GM18505 (cell line): Measurements from ENCODE around the gene TPO.
A peak's percentile ranks its signal among the peaks of the same experiment; 100 is the strongest.

ENCODE experiments used
- ATAC-seq: cut with Tn5 transposase; IDR thresholded peaks from one replicate; pipeline ENCODE4 v1.9.1; 2021; ENCODE audit not compliant: unreplicated experiment
- POLR2A ChIP-seq: IDR thresholded peaks from 4 replicates; pipeline ENCODE4 v1.6.1; 2011; ENCODE audit warnings: borderline replicate concordance; ENCODE audit not compliant: insufficient read depth, insufficient read length; ENCODE audit errors: extremely low read depth

TPO gene

GRCh38 chr2:1538663-1539062 lies 125.4 kb downstream of the TPO start:
- no peak for TF ChIP-seq POLR2A
- ATAC-seq, result no peak

DNA sequence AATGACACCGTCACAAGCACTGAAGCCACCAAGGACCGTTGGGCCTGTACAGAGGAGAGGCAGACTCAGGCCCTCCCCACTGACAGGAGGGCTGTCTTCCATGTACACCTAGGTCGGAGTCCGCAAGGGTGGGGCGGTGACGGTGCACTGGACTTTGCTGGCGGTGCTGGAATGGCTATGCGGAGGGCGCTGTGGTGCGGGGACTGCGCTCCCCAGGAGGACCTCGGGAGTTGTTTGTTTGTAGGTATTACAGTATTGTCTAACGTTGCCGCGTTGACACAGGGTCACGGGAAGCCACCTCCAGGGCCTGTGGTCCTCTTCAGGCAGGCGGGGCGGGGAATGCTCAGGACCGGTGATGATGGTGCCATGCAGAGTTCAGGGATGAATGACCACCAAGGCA lies 126.2 kb downstream of the TPO start:
- TF ChIP-seq POLR2A, result no peak
- no peak for ATAC-seq

DNA sequence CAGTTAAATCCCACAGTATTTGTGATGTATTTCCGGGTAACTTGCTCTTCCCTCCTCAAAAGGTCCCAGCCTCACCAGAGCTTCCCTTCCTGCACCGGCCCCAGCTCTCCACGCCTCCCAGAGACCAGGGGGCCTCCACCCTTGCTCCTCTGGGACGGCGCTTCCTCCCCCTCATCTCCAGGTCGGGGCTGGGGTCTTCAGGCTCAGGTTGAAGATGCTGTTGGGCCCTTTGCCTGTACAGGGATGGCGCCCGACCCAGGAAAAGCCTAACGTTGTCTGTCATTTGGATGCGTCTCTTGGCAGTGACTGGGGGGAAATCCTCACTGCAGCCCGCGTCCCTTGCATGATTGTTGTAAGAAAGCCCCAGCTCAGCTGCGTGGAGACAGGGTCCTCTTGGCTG lies 126.7 kb downstream of the TPO start:
- ATAC-seq, result no peak
- no peak for TF ChIP-seq POLR2A

- TF ChIP-seq POLR2A, result no peak
- no peak for ATAC-seq
Observed at GRCh38 chr2:1540481-1540880, 127.2 kb downstream of the TPO start.

DNA sequence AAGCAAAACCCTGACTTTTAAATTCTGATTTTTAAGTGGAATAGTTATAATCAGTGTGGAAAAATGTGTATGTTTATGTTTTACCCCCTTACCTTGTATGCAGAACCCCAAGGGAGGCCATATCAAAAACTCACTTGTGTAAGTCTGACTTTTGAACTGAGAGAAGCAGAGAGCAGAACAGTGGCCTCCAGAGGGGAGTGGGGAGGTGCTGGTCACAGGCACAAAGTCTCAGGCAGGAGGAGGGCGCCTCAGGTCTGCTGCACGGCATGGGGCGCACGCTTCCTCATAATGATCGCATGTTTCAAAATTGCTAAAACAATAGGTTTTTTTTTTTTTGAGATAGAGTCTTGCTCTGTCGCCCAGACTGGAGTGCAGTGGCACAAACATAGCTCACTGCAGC lies 127.8 kb downstream of the TPO start:
- no peak for ATAC-seq

DNA sequence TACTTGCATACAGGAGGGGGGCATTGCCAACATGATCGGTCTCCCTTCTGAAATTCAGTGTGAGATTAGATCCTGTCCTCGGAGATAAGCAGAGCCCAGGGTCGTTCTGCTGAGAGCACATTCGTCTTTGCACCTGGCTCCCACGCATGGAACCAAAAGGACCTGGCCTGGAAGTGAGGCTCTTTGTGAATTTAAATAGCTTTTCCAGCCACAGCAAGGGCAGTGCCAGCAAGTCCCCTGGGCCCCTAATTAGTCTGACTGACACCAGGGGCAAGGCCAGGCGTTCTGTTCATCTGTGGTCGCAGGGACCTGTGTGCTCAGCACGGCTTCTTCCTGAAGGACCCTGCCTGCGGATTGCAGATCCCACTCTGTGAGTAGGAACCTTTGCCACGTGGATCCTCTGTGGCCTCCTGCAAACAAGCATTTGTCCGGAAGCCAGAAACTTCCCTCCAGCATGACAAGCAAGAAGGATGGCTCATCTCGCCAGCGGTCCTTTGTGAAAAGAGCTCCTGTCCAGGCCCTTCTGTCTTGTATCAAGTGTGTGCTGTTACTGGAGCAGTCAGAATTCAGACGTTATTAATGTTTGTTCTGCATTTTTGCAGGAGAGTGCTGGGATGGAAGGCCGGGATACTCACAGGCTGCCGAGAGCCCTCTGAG lies 128.7 kb downstream of the TPO start:
- ATAC-seq, result no peak
- no peak for TF ChIP-seq POLR2A

More for the DNA sequence above, 127.8 kb downstream of the TPO start:
- TF ChIP-seq POLR2A, result no peak

GRCh38 chr2:1542971-1543370 lies 129.7 kb downstream of the TPO start:
- ATAC-seq, result no peak
- TF ChIP-seq POLR2A, result no peak

DNA sequence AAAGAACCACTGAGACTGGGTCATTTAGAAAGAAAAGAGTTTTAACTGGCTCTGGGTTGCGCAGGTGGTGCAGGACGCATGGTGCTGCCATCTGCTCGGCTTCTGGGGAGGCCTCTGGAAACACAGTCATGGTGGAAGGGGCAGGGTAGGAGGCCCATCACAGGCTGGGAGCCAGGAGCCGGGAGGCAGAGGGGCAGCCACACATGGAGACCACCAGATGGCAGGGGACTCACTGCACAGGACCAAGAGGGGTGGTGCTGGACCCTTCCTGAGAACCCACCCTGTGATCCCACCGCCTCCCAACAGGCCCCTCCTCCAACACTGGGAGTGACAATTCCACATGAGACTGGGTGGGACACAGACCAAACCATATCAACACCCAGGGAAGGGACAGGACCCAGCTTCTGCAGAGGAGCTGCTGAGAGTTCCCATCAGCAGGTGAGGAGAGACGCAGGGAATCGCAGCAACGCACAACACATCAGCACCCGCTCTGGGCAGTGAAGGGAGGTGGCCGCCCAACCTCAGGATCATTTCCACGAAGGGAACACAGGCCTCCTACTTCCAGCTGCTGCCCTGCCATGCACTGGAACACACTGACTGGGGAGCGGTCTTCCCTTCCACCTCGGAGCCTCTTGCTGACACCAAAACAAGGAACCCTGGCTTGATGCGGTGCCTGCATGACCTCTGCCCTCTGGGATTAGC lies 130.7 kb downstream of the TPO start:
- no peak for ATAC-seq
- TF ChIP-seq POLR2A, result no peak

DNA sequence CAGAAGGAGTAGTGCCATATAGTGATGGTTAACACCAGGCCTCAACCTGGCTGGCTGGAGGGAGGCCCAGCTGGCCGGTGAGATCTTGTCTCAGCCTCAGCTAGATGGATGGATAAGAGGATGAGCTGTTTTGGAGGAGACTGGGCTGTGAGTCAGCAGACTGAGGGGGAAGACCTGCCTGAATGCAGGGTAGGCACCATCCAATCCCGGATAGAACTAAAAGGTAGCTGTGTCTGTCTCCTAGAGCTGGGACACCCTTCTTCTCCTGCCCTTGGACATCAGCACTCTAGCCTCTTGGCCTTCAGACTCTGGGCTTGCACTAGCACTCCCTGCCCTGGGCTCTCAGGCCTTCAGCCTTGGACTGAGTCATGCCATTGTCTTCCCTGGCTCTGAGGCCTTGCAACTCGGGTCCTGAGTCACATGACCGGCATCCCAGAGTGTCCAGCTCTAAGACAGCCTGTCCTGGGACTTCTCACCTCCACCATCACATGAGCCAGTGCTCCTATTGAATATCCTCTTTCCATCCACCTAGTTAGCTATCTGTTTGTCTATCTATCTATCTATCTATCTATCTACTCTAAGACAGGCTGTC lies 131.3 kb downstream of the TPO start:
- no peak for ATAC-seq
- TF ChIP-seq POLR2A, result no peak

DNA sequence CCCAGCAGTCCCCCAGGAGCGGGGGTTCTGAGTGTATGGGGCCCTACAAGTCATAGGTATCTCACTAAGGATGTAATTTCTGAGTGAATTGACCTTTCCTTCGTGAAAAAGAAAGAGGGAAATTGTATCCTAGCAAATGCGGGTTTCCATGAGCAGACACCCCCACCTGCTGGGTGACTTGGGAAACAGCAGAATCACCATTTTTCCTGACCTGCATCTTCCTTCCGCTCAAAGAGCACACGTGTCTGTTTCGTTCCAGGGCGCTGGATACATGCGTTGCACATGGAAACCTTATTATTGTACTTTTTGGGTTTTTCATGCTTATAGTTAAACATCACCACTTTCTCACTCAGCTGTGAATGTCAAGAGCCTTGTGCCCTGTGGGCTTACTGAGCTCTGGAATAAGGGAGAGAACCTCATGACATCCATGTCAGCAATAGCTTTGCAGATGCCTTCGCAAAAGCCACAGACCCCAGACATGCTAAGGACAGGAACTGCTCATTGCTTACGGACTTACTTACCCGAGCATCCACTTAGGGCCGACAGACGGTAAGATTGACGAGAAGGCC lies 132.8 kb downstream of the TPO start:
- ATAC-seq, result no peak
- TF ChIP-seq POLR2A, result no peak

- ATAC-seq, result no peak
- no peak for TF ChIP-seq POLR2A
Observed at GRCh38 chr2:1546901-1547300, 133.6 kb downstream of the TPO start.

- no peak for ATAC-seq
- no peak for TF ChIP-seq POLR2A
Observed at GRCh38 chr2:1548910-1549673, 135.8 kb downstream of the TPO start.

DNA sequence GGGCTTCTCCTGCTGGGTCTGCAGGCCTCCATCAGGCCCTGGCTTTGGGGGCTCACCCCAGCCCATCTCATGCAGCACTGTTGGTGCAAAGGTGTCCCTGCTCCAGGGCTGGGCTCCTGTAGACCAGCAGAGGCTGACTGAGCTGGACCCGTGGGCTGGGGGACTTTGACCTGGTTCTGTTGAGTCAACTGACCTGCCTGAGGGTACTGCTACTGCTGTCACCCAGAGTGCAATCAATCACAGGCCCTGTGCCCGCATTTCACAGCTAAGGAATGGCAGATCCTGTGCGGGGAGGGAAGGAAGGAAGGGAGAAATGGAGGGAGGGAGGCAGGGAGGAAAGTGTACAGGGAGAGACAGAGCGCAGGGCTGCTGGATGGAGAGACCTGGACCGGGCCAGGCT lies 136.8 kb downstream of the TPO start:
- no peak for TF ChIP-seq POLR2A
- no peak for ATAC-seq

DNA sequence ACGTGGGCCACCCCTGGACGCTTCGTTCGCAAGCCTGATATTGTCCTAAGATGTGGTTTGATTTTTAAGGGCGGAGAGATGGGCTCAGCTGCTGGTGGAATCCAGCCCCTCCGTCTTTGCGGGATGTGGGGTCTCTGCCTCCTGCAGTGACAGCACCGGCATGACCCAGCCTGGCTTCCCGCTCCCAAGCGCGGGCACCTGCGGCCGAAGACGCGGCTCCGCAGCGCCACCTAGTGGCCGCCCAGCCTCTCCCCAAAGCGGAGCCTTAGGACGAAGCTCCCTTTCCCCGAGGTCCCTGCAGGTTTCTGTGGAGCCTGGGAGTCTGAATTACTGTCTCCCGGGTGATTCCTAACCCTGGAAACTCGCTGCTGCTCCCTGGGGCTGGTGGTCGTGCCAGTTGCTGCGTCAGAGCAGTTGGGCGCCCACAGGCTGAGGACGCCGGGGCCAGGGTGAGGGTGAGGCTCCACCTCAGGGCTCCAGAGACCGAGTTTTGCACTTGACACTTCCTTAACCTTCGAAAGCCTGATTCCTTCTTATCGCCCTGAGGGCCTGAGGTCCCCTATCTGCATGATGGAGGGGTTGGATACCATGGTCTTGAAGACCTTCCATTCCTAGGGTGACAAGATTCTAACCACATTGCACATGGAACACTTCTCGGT lies 137.5 kb downstream of the TPO start:
- TF ChIP-seq POLR2A, result no peak
- peak; percentile 83 for ATAC-seq

GRCh38 chr2:1551905-1552304 lies 138.6 kb downstream of the TPO start:
- TF ChIP-seq POLR2A, result no peak
- ATAC-seq, result no peak
